Measurements from ENCODE around the gene ACSM3. TPM values are rescaled to one million over a fixed set of nuclear protein-coding genes. Genes with fewer than 3 reads are reported as not detected.

ACSM3 gene
- total and polyA plus RNA-seq, 3 experiments from 2014 or later, result 6.8 to 7.4 (median 7.3) TPM

- Mint-ChIP-seq H3K27ac (no peak overlapping the region), H3K4me1 (no peaks in the 10 kb centered on the region), H3K36me3 (peaks cover 0 to 16% (median 10%) of the 10 kb centered on the region in 3 donors), H3K27me3 (no peaks in the 10 kb centered on the region), H3K9me3 (no peaks in the 10 kb centered on the region), H3K4me3 (no peak overlapping the region)
- Histone ChIP-seq H3K4me1 (ENCODE audit: insufficient read depth, low read length) (no peaks in the 10 kb centered on the region), H3K27ac (ENCODE audit: low read depth, low read length) (no peak overlapping the region), H3K27me3 (ENCODE audit: insufficient read depth, low read length, poor library complexity, severe bottlenecking) (no peaks in the 10 kb centered on the region), H3K4me3 (ENCODE audit: low read length) (no peak overlapping the region), H3K9me3 (ENCODE audit: low read length) (no peaks in the 10 kb centered on the region), H3K36me3 (ENCODE audit: insufficient read depth, low read length) (no peaks in the 10 kb centered on the region)
- POLR2A ChIA-PET, result no interaction called here
- CTCF ChIA-PET, result no interaction called here
- DNase-seq, result no peak
Measured at GRCh38 chr16:20773679-20774078, 9.9 kb downstream of the ACSM3 start.

DNA sequence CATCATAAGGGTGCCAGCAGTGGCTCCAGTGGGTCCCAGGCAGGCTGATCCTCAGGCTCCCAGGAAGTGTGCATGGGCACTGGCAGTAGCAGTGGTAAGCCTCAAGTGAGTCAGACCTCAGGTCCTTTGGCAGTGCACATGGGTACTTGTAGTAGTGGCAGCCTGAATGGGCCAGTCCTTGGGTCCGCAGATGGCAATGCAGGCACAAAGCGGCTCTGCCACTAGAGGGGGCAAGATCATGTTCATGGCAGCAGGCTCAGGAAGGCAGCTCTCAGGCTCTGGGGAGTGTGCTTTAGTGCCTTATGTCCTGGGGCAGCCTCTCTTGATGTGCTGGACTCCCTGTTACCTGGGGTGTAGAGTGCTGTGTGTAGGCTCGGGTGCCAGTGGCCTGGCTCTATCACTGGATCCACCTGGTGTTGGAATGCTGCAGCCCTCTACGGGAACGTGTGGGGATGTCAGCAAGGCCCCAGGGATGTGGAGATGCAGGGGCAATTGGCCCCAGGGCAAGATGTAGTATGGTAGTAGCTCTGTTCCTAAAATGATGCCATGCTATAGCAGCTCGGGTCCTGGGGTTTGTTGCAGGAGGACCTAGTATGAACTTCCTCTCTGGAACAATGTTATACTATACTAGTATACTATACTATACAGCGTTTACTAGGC, 11.0 kb downstream of the ACSM3 start:
- Mint-ChIP-seq H3K9me3 (no peaks in the 10 kb centered on the region), H3K36me3 (peaks cover 0 to 19% (median 10%) of the 10 kb centered on the region in 3 donors), H3K27ac (no peak overlapping the region), H3K4me1 (no peaks in the 10 kb centered on the region), H3K27me3 (no peaks in the 10 kb centered on the region), H3K4me3 (no peak overlapping the region)
- peak; percentile 4 to 62 (median 26) for DNase-seq
- ChIA-PET CTCF (interaction anchor here (0.6 to 1.0 kb wide), 3 partner anchors 10 to 785 kb away, joined by 3 to 7 read pairs (median 4); partner anchors contain the start of gene ACSM3), POLR2A (no interaction called here)
- Histone ChIP-seq H3K9me3 (ENCODE audit: low read length) (no peaks in the 10 kb centered on the region), H3K36me3 (ENCODE audit: insufficient read depth, low read length) (no peaks in the 10 kb centered on the region), H3K4me3 (ENCODE audit: low read length) (no peak overlapping the region), H3K27me3 (ENCODE audit: insufficient read depth, low read length, poor library complexity, severe bottlenecking) (no peaks in the 10 kb centered on the region), H3K27ac (ENCODE audit: low read depth, low read length) (no peak overlapping the region), H3K4me1 (ENCODE audit: insufficient read depth, low read length) (no peaks in the 10 kb centered on the region)

GRCh38 chr16:20781697-20782096, 17.9 kb downstream of the ACSM3 start:
- CTCF ChIA-PET, result no interaction called here

DNA sequence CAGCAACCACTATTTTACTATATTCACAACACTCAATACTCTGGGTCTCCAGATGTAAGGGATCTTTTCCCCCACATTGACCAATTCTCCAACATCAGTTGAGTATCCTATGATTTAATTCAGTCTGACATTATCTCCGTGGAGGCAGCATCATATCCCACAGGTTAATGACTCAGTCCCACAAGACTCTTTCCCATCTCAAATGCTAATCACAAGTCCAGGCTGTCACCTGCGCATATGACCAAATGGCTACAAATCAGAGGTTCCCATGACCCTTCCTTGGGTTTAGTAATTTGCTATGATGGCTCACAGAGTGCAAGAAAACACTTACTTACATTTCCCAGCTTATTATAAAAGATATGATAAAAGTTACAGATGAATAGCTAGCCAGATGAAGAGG, 18.7 kb downstream of the ACSM3 start:
- no peaks in the 10 kb centered on the region for H3K9me3 Mint-ChIP-seq
- no peaks in the 10 kb centered on the region for H3K4me1 ChIP-seq (ENCODE audit: insufficient read depth, low read length)
- no peak overlapping the region for H3K27ac ChIP-seq (ENCODE audit: low read depth, low read length)
- H3K27me3 Mint-ChIP-seq, result no peaks in the 10 kb centered on the region
- H3K36me3 Mint-ChIP-seq, result peaks cover 3 to 19% (median 6%) of the 10 kb centered on the region in 3 donors
- ChIA-PET POLR2A (no interaction called here), CTCF (no interaction called here)
- no peak overlapping the region for H3K27ac Mint-ChIP-seq
- no peak overlapping the region for H3K4me3 ChIP-seq (ENCODE audit: low read length)
- H3K9me3 ChIP-seq (ENCODE audit: low read length), result no peaks in the 10 kb centered on the region
- H3K27me3 ChIP-seq (ENCODE audit: insufficient read depth, low read length, poor library complexity, severe bottlenecking), result no peaks in the 10 kb centered on the region
- no peak for DNase-seq
- no peaks in the 10 kb centered on the region for H3K36me3 ChIP-seq (ENCODE audit: insufficient read depth, low read length)
- H3K4me3 Mint-ChIP-seq, result no peak overlapping the region
- no peaks in the 10 kb centered on the region for H3K4me1 Mint-ChIP-seq

More at GRCh38 chr16:20781697-20782096, 17.9 kb downstream of the ACSM3 start:
- Mint-ChIP-seq H3K4me3 (no peak overlapping the region), H3K4me1 (no peaks in the 10 kb centered on the region), H3K27me3 (no peaks in the 10 kb centered on the region), H3K9me3 (no peaks in the 10 kb centered on the region), H3K36me3 (peaks cover 3 to 23% (median 9%) of the 10 kb centered on the region in 3 donors), H3K27ac (no peak overlapping the region)
- Histone ChIP-seq H3K36me3 (ENCODE audit: insufficient read depth, low read length) (no peaks in the 10 kb centered on the region), H3K9me3 (ENCODE audit: low read length) (no peaks in the 10 kb centered on the region), H3K27me3 (ENCODE audit: insufficient read depth, low read length, poor library complexity, severe bottlenecking) (no peaks in the 10 kb centered on the region), H3K4me3 (ENCODE audit: low read length) (no peak overlapping the region), H3K4me1 (ENCODE audit: insufficient read depth, low read length) (no peaks in the 10 kb centered on the region), H3K27ac (ENCODE audit: low read depth, low read length) (no peak overlapping the region)
- POLR2A ChIA-PET, result no interaction called here
- DNase-seq, result no peak

DNA sequence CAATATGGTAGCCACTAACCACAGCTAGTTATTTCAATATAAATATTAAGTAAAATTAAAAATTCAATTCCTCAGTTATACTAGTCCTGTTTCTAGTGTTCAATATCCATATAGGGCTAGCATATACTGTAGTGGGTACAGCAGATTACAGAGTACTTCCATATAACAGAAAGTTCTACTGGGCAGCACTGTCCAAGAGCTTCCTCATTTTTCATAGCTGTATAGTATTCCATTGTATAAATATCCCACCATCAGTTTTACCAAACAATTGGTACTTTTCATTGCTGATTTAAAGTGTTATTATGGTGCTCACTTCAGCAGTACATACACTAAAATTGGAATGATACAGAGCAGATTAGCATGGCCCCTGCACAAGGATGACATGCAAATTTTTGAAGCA, 20.4 kb downstream of the ACSM3 start:
- Mint-ChIP-seq H3K4me3 (no peak overlapping the region), H3K27me3 (no peaks in the 10 kb centered on the region), H3K27ac (no peak overlapping the region), H3K36me3 (peaks cover 3 to 13% (median 4%) of the 10 kb centered on the region in 3 donors), H3K9me3 (no peaks in the 10 kb centered on the region), H3K4me1 (no peaks in the 10 kb centered on the region)
- H3K36me3 ChIP-seq (ENCODE audit: insufficient read depth, low read length), result no peaks in the 10 kb centered on the region
- H3K4me1 ChIP-seq (ENCODE audit: insufficient read depth, low read length), result no peaks in the 10 kb centered on the region
- POLR2A ChIA-PET, result no interaction called here
- no peaks in the 10 kb centered on the region for H3K27me3 ChIP-seq (ENCODE audit: insufficient read depth, low read length, poor library complexity, severe bottlenecking)
- H3K27ac ChIP-seq (ENCODE audit: low read depth, low read length), result no peak overlapping the region
- H3K9me3 ChIP-seq (ENCODE audit: low read length), result no peaks in the 10 kb centered on the region
- no peak overlapping the region for H3K4me3 ChIP-seq (ENCODE audit: low read length)
- CTCF ChIA-PET, result interaction anchor here (1.2 kb wide), 1 partner anchor 14 kb away, joined by 3 read pairs; no protein-coding TSS in a partner anchor
- DNase-seq, result no peak

DNA sequence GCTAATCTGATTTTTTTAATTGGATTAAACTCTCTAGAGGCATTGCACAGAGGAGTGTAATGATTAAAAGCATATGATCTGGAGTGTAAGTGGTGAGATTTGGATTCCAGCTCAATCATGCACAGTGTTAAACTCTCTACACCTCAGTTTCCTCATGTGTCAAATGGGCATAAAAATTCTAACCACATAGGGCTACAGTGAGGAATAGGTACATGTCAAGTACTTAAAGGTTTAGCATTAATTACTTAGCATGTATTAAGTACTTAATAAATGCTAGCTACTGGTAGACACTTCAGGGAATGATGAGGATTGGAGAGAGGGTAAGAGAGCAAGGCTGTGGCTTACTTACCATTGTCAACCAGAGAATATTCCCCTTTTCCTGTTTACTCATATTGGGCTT, 25.3 kb downstream of the ACSM3 start:
- Histone ChIP-seq H3K27me3 (ENCODE audit: insufficient read depth, low read length, poor library complexity, severe bottlenecking) (no peaks in the 10 kb centered on the region), H3K4me1 (ENCODE audit: insufficient read depth, low read length) (no peaks in the 10 kb centered on the region), H3K4me3 (ENCODE audit: low read length) (no peak overlapping the region), H3K9me3 (ENCODE audit: low read length) (no peaks in the 10 kb centered on the region), H3K36me3 (ENCODE audit: insufficient read depth, low read length) (no peaks in the 10 kb centered on the region), H3K27ac (ENCODE audit: low read depth, low read length) (no peak overlapping the region)
- Mint-ChIP-seq H3K9me3 (no peaks in the 10 kb centered on the region), H3K27me3 (no peaks in the 10 kb centered on the region), H3K4me1 (no peaks in the 10 kb centered on the region), H3K36me3 (no peaks in the 10 kb centered on the region), H3K4me3 (no peak overlapping the region), H3K27ac (no peak overlapping the region)
- DNase-seq, result no peak
- POLR2A ChIA-PET, result interaction anchor here (0.7 kb wide), 1 partner anchor 11 kb away, joined by 8 read pairs; no protein-coding TSS in a partner anchor
- CTCF ChIA-PET, result no interaction called here

GRCh38 chr16:20791923-20792612, 28.3 kb downstream of the ACSM3 start:
- Histone ChIP-seq H3K27me3 (ENCODE audit: insufficient read depth, low read length, poor library complexity, severe bottlenecking) (no peaks in the 10 kb centered on the region), H3K27ac (ENCODE audit: low read depth, low read length) (no peak overlapping the region), H3K36me3 (ENCODE audit: insufficient read depth, low read length) (no peaks in the 10 kb centered on the region), H3K9me3 (ENCODE audit: low read length) (no peaks in the 10 kb centered on the region), H3K4me3 (ENCODE audit: low read length) (no peak overlapping the region), H3K4me1 (ENCODE audit: insufficient read depth, low read length) (no peaks in the 10 kb centered on the region)
- Mint-ChIP-seq H3K27ac (no peak overlapping the region), H3K9me3 (no peaks in the 10 kb centered on the region), H3K4me1 (no peaks in the 10 kb centered on the region), H3K27me3 (no peaks in the 10 kb centered on the region), H3K4me3 (no peak overlapping the region), H3K36me3 (no peaks in the 10 kb centered on the region)
- CTCF ChIA-PET, result interaction anchor here (1.0 to 1.4 kb wide), 2 partner anchors 17 to 367 kb away, joined by 3 read pairs; partner anchors contain the start of gene LDAF1
- no peak for DNase-seq
- POLR2A ChIA-PET, result no interaction called here

- no peaks in the 10 kb centered on the region for H3K27me3 Mint-ChIP-seq
- Histone ChIP-seq H3K27ac (ENCODE audit: low read depth, low read length) (no peak overlapping the region), H3K4me1 (ENCODE audit: insufficient read depth, low read length) (no peaks in the 10 kb centered on the region), H3K4me3 (ENCODE audit: low read length) (no peak overlapping the region), H3K9me3 (ENCODE audit: low read length) (no peaks in the 10 kb centered on the region), H3K36me3 (ENCODE audit: insufficient read depth, low read length) (no peaks in the 10 kb centered on the region), H3K27me3 (ENCODE audit: insufficient read depth, low read length, poor library complexity, severe bottlenecking) (no peaks in the 10 kb centered on the region)
- ChIA-PET CTCF (interaction anchor here (0.6 to 1.0 kb wide), 3 partner anchors 8 to 23 kb away, joined by 3 read pairs; no protein-coding TSS in a partner anchor), POLR2A (no interaction called here)
- no peaks in the 10 kb centered on the region for H3K9me3 Mint-ChIP-seq
- peaks cover 0 to 2% (median 1%) of the 10 kb centered on the region in 3 donors for H3K36me3 Mint-ChIP-seq
- DNase-seq, result no peak
- H3K4me1 Mint-ChIP-seq, result peaks cover 10 to 22% (median 20%) of the 10 kb centered on the region in 3 donors
- peak overlapping the region in 3 of 8 donors; percentile 19 to 90 (median 63) for H3K27ac Mint-ChIP-seq
- H3K4me3 Mint-ChIP-seq, result no peak overlapping the region
Measured at GRCh38 chr16:20798364-20798763, 34.5 kb downstream of the ACSM3 start.
